ENCODE measurements around the gene ALDH1L1.

GRCh38 chr3:126135071-126135405 lies 45.3 kb downstream of the ALDH1L1 start:
- TF ChIP-seq CTCF (tag by site-specific recombination; IDR thresholded peaks at IDR 0.05), result no peak
- TF ChIP-seq REST (tag by site-specific recombination; IDR thresholded peaks at IDR 0.05), result no peak
